Measurements from ENCODE around the gene ACTR3.

ACTR3 gene

GRCh38 chr2:113963965-113964364 lies 74.1 kb downstream of the ACTR3 start:
- no peak for FAIRE-seq
- DNase-seq (ENCODE audit: insufficient read length, low spot score), result no peak

DNA sequence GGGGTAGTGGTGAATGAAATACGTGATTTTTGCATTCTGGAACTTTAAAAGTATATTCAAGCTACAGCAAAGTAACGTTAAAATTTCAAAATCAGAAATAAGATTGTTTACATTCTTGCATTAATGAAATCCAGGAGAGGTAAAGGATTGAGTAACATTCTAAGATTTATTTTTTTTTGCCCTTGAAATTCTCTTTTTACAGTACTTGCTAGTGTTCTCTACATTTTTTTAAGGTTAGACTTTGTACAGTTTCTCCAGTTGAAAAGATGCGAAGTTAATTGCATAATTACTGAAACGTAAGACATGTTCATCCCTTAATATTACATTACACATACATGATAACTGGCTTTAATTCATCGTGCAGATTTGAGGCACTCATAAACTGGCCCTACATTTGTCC lies 74.5 kb downstream of the ACTR3 start:
- DNase-seq (ENCODE audit: insufficient read length, low spot score), result no peak
- FAIRE-seq, result peak; percentile 53

GRCh38 chr2:113965228-113965627 lies 75.3 kb downstream of the ACTR3 start:
- DNase-seq (ENCODE audit: insufficient read length, low spot score) (no peak), FAIRE-seq (no peak)

- DNase-seq (ENCODE audit: insufficient read length, low spot score), result no peak
- FAIRE-seq, result peak; percentile 90
These were observed 75.8 kb downstream of the ACTR3 start for GRCh38 chr2:113965644-113966043.

GRCh38 chr2:113966171-113966570 lies 76.3 kb downstream of the ACTR3 start:
- FAIRE-seq (no peak), DNase-seq (ENCODE audit: insufficient read length, low spot score) (no peak)

GRCh38 chr2:113966832-113967231 lies 76.9 kb downstream of the ACTR3 start:
- DNase-seq (ENCODE audit: insufficient read length, low spot score), result no peak
- peak; percentile 91 for FAIRE-seq

DNA sequence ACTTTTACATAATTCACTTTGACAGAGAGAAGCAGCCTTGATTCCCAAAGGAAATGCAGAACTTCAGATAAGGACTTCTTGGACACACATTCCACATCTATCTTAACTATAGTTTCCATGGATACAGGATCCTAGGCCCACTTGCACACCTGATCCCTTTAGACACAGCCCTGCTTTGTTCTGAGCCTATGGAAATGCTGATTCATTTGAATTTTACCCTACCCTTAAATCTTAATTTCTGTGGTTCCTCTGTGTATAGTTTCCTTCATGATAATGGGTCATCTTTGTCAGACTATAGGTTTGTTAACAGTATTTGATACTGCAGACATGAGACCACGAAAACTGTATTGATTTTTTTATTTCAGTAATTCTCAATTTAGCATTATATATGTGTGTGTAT lies 77.4 kb downstream of the ACTR3 start:
- no peak for FAIRE-seq
- no peak for DNase-seq (ENCODE audit: insufficient read length, low spot score)

GRCh38 chr2:113972766-113973165 lies 82.9 kb downstream of the ACTR3 start:
- DNase-seq (ENCODE audit: insufficient read length, low spot score), result no peak
- FAIRE-seq, result no peak

- DNase-seq (ENCODE audit: insufficient read length, low spot score) (no peak), FAIRE-seq (no peak)
These were observed 83.9 kb downstream of the ACTR3 start for GRCh38 chr2:113973810-113974209.

- FAIRE-seq (no peak), DNase-seq (ENCODE audit: insufficient read length, low spot score) (no peak)
These were observed 84.8 kb downstream of the ACTR3 start for GRCh38 chr2:113974727-113975126.

DNA sequence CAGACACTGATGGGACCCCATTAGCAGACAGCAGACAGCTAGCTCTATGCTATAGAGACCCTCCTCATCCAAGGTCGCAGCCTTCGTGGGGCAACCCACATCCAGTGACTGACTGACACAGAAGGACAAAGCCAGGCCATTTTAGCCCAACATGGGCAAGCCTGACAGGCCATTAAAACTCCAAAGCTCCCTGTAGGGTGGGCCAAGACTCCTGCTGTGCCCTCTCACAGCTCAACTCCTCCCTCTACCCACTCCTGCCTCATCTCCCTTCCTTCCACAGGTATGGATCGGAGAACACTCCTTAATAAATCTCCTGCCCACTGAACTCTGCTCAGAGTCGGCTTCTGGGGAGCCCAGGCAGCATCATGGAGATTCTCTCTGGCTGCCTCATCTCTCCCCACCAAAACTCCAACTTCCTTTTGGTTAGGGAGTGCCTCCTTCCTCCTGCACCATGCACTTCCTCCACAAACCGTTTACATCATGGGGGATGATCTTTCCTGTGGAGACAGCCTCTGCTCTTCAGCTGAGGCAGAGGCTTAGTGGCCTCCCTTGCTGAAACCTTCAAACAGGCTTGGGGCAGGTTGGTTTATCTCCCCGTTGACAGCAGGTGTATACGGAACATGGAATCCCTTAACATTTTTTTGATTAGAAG lies 86.5 kb downstream of the ACTR3 start:
- no peak for DNase-seq (ENCODE audit: insufficient read length, low spot score)
- no peak for FAIRE-seq

GRCh38 chr2:113977060-113977659 lies 87.3 kb downstream of the ACTR3 start:
- FAIRE-seq, result no peak

GRCh38 chr2:113977660-113978523 lies 88.0 kb downstream of the ACTR3 start:
- no peak for DNase-seq (ENCODE audit: insufficient read length, low spot score)
- FAIRE-seq, result no peak

More at GRCh38 chr2:113977060-113977659, 87.3 kb downstream of the ACTR3 start:
- no peak for DNase-seq (ENCODE audit: insufficient read length, low spot score)

DNA sequence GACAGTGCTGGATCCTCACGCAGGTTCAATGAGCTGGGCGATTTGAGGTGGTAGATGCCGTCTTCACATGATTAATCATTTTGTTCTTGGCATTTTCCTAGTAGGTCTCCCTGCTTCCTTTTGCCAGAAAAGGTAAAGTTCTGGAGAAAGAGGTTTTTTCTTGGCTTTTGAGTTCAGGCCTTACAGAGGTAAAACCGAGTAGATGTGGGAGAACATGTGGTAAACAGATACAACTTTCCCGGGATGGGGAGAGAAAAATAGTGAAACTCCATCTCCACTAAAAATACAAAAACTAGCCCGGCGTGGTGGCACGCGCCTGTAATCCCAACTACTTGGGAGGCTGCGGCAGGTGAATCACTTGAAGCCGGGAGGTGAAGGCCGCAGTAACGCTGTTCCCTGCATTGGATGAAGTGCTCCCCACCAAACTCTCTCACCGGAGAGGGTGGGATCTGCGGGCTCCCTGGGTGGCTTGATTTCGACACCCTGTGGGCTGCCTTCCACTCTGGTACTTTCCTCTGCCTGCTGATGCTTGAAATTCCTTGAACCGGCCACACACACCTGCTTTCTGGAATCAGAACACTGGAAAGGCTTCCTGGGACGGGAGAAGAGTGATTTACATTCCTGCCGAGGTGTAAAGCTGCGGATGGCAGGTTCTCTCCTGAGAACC lies 88.8 kb downstream of the ACTR3 start:
- no peak for FAIRE-seq

DNA sequence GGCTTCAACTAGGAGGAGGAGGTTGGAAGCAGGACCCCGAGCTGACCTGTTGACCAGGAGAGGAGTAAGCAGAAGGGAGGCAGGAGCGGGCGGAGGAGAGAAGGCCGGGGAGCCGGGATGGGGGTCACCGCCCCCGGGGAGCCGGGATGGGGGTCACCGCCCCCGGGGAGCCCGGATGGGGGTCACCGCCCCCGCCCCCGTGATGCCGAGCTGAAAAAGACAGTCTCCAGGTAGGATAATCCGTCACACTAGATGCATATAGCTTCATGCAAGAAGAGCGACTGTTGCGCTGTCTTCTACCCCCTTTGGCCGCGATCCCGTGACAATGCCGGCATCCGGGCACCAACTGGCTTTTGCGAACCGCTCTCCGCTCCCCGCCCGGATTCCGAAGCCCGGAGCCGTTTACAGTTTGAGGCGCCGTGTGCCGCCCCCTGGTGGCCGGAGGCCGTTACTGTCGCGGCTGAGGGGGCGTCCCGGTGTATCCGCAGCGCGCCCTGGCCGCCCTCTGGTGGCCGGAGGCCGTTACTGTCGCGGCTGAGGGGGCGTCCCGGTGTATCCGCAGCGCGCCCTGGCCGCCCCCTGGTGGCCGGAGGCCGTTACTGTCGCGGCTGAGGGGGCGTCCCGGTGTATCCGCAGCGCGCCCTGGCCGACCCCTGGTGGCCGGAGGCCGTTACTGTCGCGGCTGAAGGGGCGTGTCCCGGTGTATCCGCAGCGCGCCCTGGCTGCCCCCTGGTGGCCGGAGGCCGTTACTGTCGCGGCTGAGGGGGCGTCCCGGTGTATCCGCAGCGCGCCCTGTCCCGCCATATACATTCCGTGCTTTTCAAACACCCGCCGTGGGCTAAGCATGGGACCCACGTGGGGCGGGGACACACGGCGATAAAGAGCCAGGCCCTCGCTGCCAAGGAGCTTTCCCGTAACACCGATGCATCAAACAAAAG lies 89.6 kb downstream of the ACTR3 start:
- FAIRE-seq (no peak), DNase-seq (ENCODE audit: insufficient read length, low spot score) (peak; percentile 28)

More for the DNA sequence above, 88.8 kb downstream of the ACTR3 start:
- DNase-seq (ENCODE audit: insufficient read length, low spot score), result no peak

DNA sequence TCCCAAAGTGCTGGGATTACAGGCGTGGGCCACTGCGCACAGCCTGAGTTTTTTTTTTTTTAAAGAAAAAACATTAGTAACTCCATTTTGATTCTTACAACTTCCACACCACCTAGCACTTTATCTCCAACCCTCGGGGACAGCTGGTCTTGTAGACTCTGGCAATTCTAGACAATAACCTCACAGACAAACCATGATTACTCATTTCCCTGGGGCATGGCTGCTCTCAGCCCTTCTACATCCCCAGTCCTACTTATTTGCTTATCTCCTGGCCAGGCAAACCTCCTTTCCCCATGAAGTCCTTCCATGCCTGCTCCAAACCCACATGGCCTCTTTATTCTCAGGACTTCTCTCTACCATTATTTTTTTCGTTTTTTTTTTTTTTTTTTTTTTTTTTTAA lies 91.1 kb downstream of the ACTR3 start:
- DNase-seq (ENCODE audit: insufficient read length, low spot score) (no peak), FAIRE-seq (no peak)

GRCh38 chr2:113981404-113982134 lies 91.7 kb downstream of the ACTR3 start:
- FAIRE-seq, result no peak
- DNase-seq (ENCODE audit: insufficient read length, low spot score), result no peak

DNA sequence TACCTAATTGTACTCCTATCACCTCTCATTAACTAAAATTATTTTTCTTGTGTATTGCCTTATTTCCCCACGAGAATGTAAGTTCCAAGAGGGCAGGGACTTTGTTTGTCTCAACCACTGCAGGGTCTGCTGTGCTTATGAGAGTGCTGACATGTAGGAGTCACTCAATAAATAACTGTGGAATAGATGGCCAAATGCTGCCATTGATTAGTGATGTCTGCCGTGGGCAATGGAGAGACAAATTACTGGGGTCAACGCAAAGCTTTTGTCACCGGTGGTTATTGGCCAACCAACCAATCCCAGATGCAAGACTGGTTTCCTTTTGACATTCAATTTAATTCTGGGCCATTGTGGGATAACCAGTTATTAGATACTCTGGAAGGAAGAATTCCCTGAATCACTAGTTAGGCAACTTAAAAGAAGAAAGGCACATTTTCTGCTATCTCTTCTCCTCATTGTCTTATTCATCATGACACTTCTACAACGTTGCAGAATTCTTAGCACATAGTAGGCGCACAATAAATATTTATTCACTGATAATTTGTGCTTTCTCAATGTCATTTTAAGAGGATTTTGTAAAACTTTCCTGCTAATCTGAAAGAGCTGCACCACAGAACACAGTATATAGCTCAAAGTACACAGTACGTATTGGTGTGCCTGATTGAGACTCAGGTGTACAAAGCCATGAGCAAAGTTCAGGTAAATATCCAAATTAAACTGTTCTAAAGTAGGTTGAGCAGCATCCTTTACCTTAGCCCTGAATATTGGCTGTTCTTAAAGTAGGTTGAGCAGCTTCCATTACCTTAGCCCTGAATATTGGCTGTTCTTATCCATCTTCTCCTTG lies 95.9 kb downstream of the ACTR3 start:
- FAIRE-seq, result no peak
- no peak for DNase-seq (ENCODE audit: insufficient read length, low spot score)

Data from GM19239 (cell line).